ENCODE data around the gene LAMA5. TPM values are rescaled to one million over a fixed set of nuclear protein-coding genes. Genes with fewer than 3 reads are reported as not detected.

Gene LAMA5
- total and polyA plus RNA-seq, 2 of the 8 experiments (the other 6 are each of a cell fraction or from before 2014, with no cell fraction given) = 34.4 to 225 TPM

GRCh38 chr20:62330576-62331317 is 36.4 kb downstream of the LAMA5 start:
- H2BK120ac ChIP-seq (replicated peaks; ENCODE audit: low read depth, low read length) = no peak overlapping the region
- H3K27ac ChIP-seq (ENCODE audit: low read depth, low read length) = no peak overlapping the region
- WGBS, 2 experiments (ENCODE audit: extremely low coverage in 1 of 2, insufficient coverage in 1 of 2, insufficient read length in 1 of 2, insufficient replicate concordance in 2 of 2, low coverage in 1 of 2, low lambda C conversion rate in 2 of 2, missing lambda C conversion rate in 1 of 2) = 93% methylated on average over 33 of the region's 46 CpGs; no CpG with 5 or more reads in 1 of the 2 experiments
- peaks cover 34 to 88% (median 68%) of the 10 kb centered on the region in 4 experiments for H3K36me3 ChIP-seq (ENCODE audit: control insufficient read depth in 2 of 4, insufficient read depth in 4 of 4, low read length in 3 of 4)
- no peaks in the 10 kb centered on the region; a peak in 1 of 4 replicates for H3K9me3 ChIP-seq (ENCODE audit: insufficient read depth in 2 of 2, low read depth in 1 of 2, low read length in 1 of 2)
- H4K91ac ChIP-seq (replicated peaks; ENCODE audit: insufficient read length, low read length) = no peak overlapping the region
- no peak overlapping the region for H3K56ac ChIP-seq (replicated peaks; ENCODE audit: insufficient read length, low read depth, low read length)
- H3K14ac ChIP-seq (ENCODE audit: insufficient read length) = no peak overlapping the region
- CTCF ChIA-PET (ENCODE audit: partially characterized antibody) = interaction anchor here (1.1 to 4.0 kb wide), 2 partner anchors 34 to 52 kb away, joined by 3 to 22 read pairs; no protein-coding TSS in a partner anchor
- TF ChIP-seq SAP30 (IDR thresholded peaks at IDR 0.05; ENCODE audit: insufficient read depth, insufficient replicate concordance, low read length) = no peak
- TF ChIP-seq CHD2 (IDR thresholded peaks at IDR 0.05; ENCODE audit: low read length) = no peak
- TF ChIP-seq BRCA1 (IDR thresholded peaks at IDR 0.05; ENCODE audit: low read depth, low read length) = no peak
- no peak for TF ChIP-seq EP300 (IDR thresholded peaks at IDR 0.05; ENCODE audit: borderline replicate concordance in 1 of 2, low read depth in 2 of 2, low read length in 2 of 2)
- TF ChIP-seq GTF2F1 (IDR thresholded peaks at IDR 0.05; ENCODE audit: borderline replicate concordance, low read depth, low read length) = no peak
- no peak overlapping the region for H2AFZ ChIP-seq (ENCODE audit: low read length)
- FAIRE-seq = no peak
- no peak overlapping the region for H4K8ac ChIP-seq (ENCODE audit: extremely low read depth, insufficient read depth, low read length)
- H3K79me1 ChIP-seq (ENCODE audit: low read depth, low read length) = no peaks in the 10 kb centered on the region
- no peaks in the 10 kb centered on the region for H3K27me3 ChIP-seq (replicated peaks in 1 of 4; ENCODE audit: control insufficient read depth in 3 of 4, extremely low read depth in 1 of 4, insufficient read depth in 3 of 4, low read length in 3 of 4)
- no peak overlapping the region for H3K4me2 ChIP-seq (ENCODE audit: insufficient read depth in 1 of 2, low read depth in 2 of 2, low read length in 2 of 2)
- DNase-seq (ENCODE audit: low read depth in 1 of 2, low spot score in 2 of 2) = no peak
- H2AK5ac ChIP-seq (ENCODE audit: low read depth, low read length) = no peak overlapping the region
- no peak overlapping the region for H3K4me3 ChIP-seq (ENCODE audit: extremely low read depth in 1 of 4, insufficient read depth in 2 of 4, low read depth in 3 of 4, low read length in 4 of 4)
- no peak overlapping the region for H3K23ac ChIP-seq (ENCODE audit: insufficient read length)
- no peak overlapping the region for H2BK15ac ChIP-seq (ENCODE audit: low read length)
- no peak overlapping the region for H4K5ac ChIP-seq (ENCODE audit: insufficient read length, low read depth, low read length)
- H3K79me2 ChIP-seq (ENCODE audit: control insufficient read depth in 1 of 2, insufficient read depth in 2 of 2, low read length in 2 of 2) = no peaks in the 10 kb centered on the region
- no peaks in the 10 kb centered on the region for H3K4me1 ChIP-seq (replicated peaks in 1 of 4; ENCODE audit: control insufficient read depth in 3 of 4, insufficient read depth in 4 of 4, low read length in 3 of 4)
- no peak overlapping the region for H3K4ac ChIP-seq (replicated peaks; ENCODE audit: insufficient read length, low read depth, low read length)
- no peaks in the 10 kb centered on the region for H3K23me2 ChIP-seq (ENCODE audit: low read depth, low read length)
- no peak overlapping the region for H3K18ac ChIP-seq (ENCODE audit: extremely low read depth, low read length)
- no peak overlapping the region for H3K9ac ChIP-seq (replicated peaks in 1 of 4; ENCODE audit: extremely low read depth in 1 of 4, low read depth in 3 of 4, low read length in 3 of 4)
- H4K20me1 ChIP-seq (replicated peaks in 1 of 2; ENCODE audit: control insufficient read depth in 1 of 2, insufficient read depth in 2 of 2, low read length in 2 of 2) = peaks cover 0 to 21% of the 10 kb centered on the region in 2 experiments
- no peak overlapping the region for H2BK20ac ChIP-seq (ENCODE audit: low read length)
- no peak overlapping the region for H2BK5ac ChIP-seq (ENCODE audit: low read depth, low read length)
- POLR2A ChIA-PET (ENCODE audit: partially characterized antibody) = interaction anchor here (0.9 to 13.3 kb wide), 11 partner anchors 10 to 60 kb away, joined by 3 to 151 read pairs (median 4); partner anchors contain the start of gene ADRM1
- H2BK12ac ChIP-seq (ENCODE audit: low read depth, low read length) = no peak overlapping the region

All from H1 (cell line).